PC-3 (cell line): ENCODE measurements around the gene SLC39A11. TPM values are rescaled to one million over a fixed set of nuclear protein-coding genes. Genes with fewer than 3 reads are reported as not detected.

ENCODE experiments used
- ATAC-seq: fragments of 200-7000 bp; cut with Tn5 transposase; 2 replicates; pipeline ENCODE4 v1.9.1; 2020; ENCODE audit warnings: mild to moderate bottlenecking, moderate library complexity
- BruUV-seq: library from RNA; stranded (reverse); fragments of 400-500 nt; replicated peaks from 2 replicates; lab custom pipeline; 2021; lab: Mats Ljungman, UMichigan
- CTCF ChIA-PET: fragments of 300-600 bp; sonication (Branson Sonifier 250); formaldehyde crosslinking; loops from one replicate; lab custom pipeline; 2022; ENCODE audit warnings: antibody characterized with exemption; lab: Charles Lee
- POLR2A ChIA-PET: fragments of 300-600 bp; sonication (Branson Sonifier 250); formaldehyde crosslinking; loops from one replicate; lab custom pipeline; 2022; ENCODE audit warnings: antibody characterized with exemption; ENCODE audit not compliant: unreplicated experiment; lab: Charles Lee
- DNase-seq: peaks from one replicate; pipeline ENCODE4 v3.0.0-alpha.2; 2015
- H2AFZ ChIP-seq: fragments of 300-600 bp; sonication (generic); 2 replicates; pipeline ENCODE4 v1.6.0; 2016; ENCODE audit warnings: antibody characterized with exemption, low read length
- H3F3A ChIP-seq: fragments of 300-600 bp; sonication (generic); one replicate; pipeline ENCODE4 v1.6.0; 2017; ENCODE audit warnings: antibody characterized with exemption, low read length, control low read depth, mild to moderate bottlenecking; ENCODE audit not compliant: unreplicated experiment
- H3K27ac ChIP-seq: fragments of 300-600 bp; sonication (generic); 2 replicates; pipeline ENCODE4 v1.5.1; 2016; ENCODE audit warnings: mild to moderate bottlenecking, low read length
- H3K27me3 ChIP-seq: fragments of 300-600 bp; sonication (generic); 2 replicates; pipeline ENCODE4 v1.6.1; 2016; ENCODE audit warnings: low read length, mixed read lengths
- H3K36me3 ChIP-seq: fragments of 300-600 bp; sonication (generic); 2 replicates; pipeline ENCODE4 v1.6.1; 2016; ENCODE audit warnings: low read depth, mixed run types, low read length, mixed read lengths
- H3K4me1 ChIP-seq: fragments of 300-600 bp; sonication (generic); 2 replicates; pipeline ENCODE4 v1.5.1; 2016; ENCODE audit warnings: low read length; ENCODE audit not compliant: insufficient read depth
- H3K4me2 ChIP-seq: fragments of 300-600 bp; sonication (generic); 2 replicates; pipeline ENCODE4 v1.6.0; 2016; ENCODE audit warnings: low read length
- H3K4me3 ChIP-seq: fragments of 300-600 bp; sonication (generic); 2 replicates; pipeline ENCODE4 v1.5.1; 2016; ENCODE audit warnings: mild to moderate bottlenecking, low read length, mixed read lengths
- H3K79me2 ChIP-seq: fragments of 300-600 bp; sonication (generic); 2 replicates; pipeline ENCODE4 v1.6.1; 2017; ENCODE audit warnings: low read length, mixed read lengths
- H3K9ac ChIP-seq: fragments of 300-600 bp; sonication (generic); 2 replicates; pipeline ENCODE4 v1.6.0; 2016; ENCODE audit warnings: mild to moderate bottlenecking, low read length
- H3K9me2 ChIP-seq: fragments of 300-600 bp; sonication (generic); replicated peaks from 2 replicates; pipeline ENCODE4 v1.6.1; 2016; ENCODE audit warnings: mixed run types, low read length, mixed read lengths
- H3K9me3 ChIP-seq: fragments of 300-600 bp; sonication (generic); 2 replicates; pipeline ENCODE4 v1.6.1; 2016; ENCODE audit warnings: low read length, mixed read lengths
- H4K20me1 ChIP-seq: fragments of 300-600 bp; sonication (generic); 2 replicates; pipeline ENCODE4 v1.6.1; 2016; ENCODE audit warnings: low read length, mixed read lengths
- EZH2 ChIP-seq: fragments of 300-600 bp; sonication (generic); IDR thresholded peaks from one replicate; pipeline ENCODE4 v1.6.1; 2017; ENCODE audit warnings: antibody characterized with exemption, mild to moderate bottlenecking, low read length; ENCODE audit not compliant: unreplicated experiment
- EZH2phosphoT487 ChIP-seq: fragments of 300-600 bp; sonication (generic); IDR thresholded peaks from 2 replicates; pipeline ENCODE4 v1.6.1; 2018; ENCODE audit warnings: mild to moderate bottlenecking, antibody characterized with exemption, low read length, borderline replicate concordance
- intact Hi-C: fragments of 100-400 bp; cut with micrococcal nuclease; formaldehyde crosslinking; loops from 2 replicates; pipeline ENCODE4 v1.9.0; 2023
- total RNA-seq: library from RNA; depleted of rRNA; stranded (reverse); fragments of >200 nt; gene quantifications from 2 replicates; pipeline ENCODE4 v1.2.3, GENCODE V29; 2014
- TF ChIP-seq, protein P1 (sequence below): fragments of 300-600 bp; sonication (generic); conservative IDR thresholded peaks from 2 replicates; pipeline ENCODE4 v1.5.1; 2017; ENCODE audit warnings: antibody characterized with exemption, low read depth, mild to moderate bottlenecking, low read length

Gene SLC39A11
- total RNA-seq, 1 experiment from 2014 or later: 37.7 TPM

DNA sequence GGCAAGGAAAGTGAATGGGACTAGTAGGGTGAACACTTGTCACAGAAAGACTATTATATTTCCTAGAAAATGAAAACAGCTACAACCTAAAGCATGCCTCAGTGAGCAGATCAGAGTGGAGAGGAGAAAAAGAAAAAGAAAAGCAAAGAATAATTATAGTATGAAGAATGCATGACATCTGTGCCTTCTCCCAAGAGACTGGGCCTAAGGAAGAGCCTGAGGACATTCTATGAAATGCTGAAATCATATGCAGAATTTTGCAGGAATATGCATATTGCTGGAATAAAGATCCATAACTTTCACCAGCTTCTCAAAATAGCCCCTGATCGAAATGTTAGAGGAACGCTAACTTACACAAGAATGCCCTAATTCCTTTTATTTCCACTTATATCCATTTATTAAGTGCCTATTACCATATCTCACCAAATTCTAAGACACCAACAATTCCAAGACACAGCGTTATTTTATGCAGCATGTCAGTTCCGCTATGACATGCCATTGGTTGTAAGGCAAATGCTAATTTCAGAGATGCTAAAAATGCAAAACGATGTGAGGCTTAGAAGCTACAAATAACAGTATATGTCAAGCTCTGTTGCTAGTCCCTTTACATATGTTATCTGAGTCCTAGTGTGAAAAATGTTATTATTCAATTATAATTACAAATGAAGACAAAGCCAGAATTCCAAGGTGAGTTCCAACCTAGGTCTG is 171.0 kb downstream of the SLC39A11 start:
- ATAC-seq (no peak), DNase-seq (no peak)
- no peaks in the 10 kb centered on the region for H4K20me1 ChIP-seq
- H3K27ac ChIP-seq: no peak overlapping the region
- H3K9me3 ChIP-seq: no peaks in the 10 kb centered on the region
- TF ChIP-seq, protein P1, sequence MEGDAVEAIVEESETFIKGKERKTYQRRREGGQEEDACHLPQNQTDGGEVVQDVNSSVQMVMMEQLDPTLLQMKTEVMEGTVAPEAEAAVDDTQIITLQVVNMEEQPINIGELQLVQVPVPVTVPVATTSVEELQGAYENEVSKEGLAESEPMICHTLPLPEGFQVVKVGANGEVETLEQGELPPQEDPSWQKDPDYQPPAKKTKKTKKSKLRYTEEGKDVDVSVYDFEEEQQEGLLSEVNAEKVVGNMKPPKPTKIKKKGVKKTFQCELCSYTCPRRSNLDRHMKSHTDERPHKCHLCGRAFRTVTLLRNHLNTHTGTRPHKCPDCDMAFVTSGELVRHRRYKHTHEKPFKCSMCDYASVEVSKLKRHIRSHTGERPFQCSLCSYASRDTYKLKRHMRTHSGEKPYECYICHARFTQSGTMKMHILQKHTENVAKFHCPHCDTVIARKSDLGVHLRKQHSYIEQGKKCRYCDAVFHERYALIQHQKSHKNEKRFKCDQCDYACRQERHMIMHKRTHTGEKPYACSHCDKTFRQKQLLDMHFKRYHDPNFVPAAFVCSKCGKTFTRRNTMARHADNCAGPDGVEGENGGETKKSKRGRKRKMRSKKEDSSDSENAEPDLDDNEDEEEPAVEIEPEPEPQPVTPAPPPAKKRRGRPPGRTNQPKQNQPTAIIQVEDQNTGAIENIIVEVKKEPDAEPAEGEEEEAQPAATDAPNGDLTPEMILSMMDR: no peak
- TF ChIP-seq EZH2phosphoT487 (no peak), EZH2 (no peak)
- ChIA-PET POLR2A (no interaction called here), CTCF (no interaction called here)
- no peaks in the 10 kb centered on the region for H3K9me2 ChIP-seq
- no peaks in the 10 kb centered on the region for H3F3A ChIP-seq
- no peaks in the 10 kb centered on the region for H3K79me2 ChIP-seq
- H3K4me1 ChIP-seq: no peaks in the 10 kb centered on the region
- no peak overlapping the region for H3K4me3 ChIP-seq
- no TSS peak for BruUV-seq
- no peak overlapping the region for H3K9ac ChIP-seq
- H3K4me2 ChIP-seq: no peak overlapping the region
- no peak overlapping the region for H2AFZ ChIP-seq
- intact Hi-C loops: no loop called here
- 0 out of 2 replicates have a peak, but pooled peaks cover 3% of the 10 kb centered on the region for H3K36me3 ChIP-seq
- no peaks in the 10 kb centered on the region for H3K27me3 ChIP-seq

DNA sequence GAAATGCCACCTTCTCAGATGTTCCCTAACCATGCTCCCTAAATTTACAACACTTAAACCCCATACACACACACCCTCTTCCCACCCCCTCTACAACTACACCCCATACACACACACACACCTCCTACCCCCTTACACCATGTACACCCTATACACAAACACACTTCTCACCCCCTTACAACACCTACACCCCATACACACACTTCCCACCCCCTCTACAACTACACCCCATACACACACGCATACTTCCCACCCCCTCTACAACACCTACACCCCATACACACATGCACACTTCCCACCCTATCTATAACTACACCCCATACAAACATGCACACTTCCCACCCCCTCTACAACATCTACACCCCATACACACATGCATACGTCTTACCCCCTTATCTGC is 172.0 kb downstream of the SLC39A11 start:
- H3K27me3 ChIP-seq: no peaks in the 10 kb centered on the region
- no peaks in the 10 kb centered on the region for H3K4me1 ChIP-seq
- H3K36me3 ChIP-seq: 0 out of 2 replicates have a peak, but pooled peaks cover 3% of the 10 kb centered on the region
- H3K4me3 ChIP-seq: no peak overlapping the region
- no peaks in the 10 kb centered on the region for H3F3A ChIP-seq
- ChIA-PET POLR2A (no interaction called here), CTCF (no interaction called here)
- no peaks in the 10 kb centered on the region for H3K79me2 ChIP-seq
- no peak for ATAC-seq
- H3K4me2 ChIP-seq: no peak overlapping the region
- BruUV-seq: no TSS peak
- no peak overlapping the region for H3K9ac ChIP-seq
- H3K9me2 ChIP-seq: no peaks in the 10 kb centered on the region
- H4K20me1 ChIP-seq: no peaks in the 10 kb centered on the region
- H3K9me3 ChIP-seq: no peaks in the 10 kb centered on the region
- no peak for DNase-seq
- H2AFZ ChIP-seq: no peak overlapping the region
- intact Hi-C loops: no loop called here
- TF ChIP-seq EZH2phosphoT487: no peak
- TF ChIP-seq, protein P1: no peak
- TF ChIP-seq EZH2: no peak
- H3K27ac ChIP-seq: no peak overlapping the region

DNA sequence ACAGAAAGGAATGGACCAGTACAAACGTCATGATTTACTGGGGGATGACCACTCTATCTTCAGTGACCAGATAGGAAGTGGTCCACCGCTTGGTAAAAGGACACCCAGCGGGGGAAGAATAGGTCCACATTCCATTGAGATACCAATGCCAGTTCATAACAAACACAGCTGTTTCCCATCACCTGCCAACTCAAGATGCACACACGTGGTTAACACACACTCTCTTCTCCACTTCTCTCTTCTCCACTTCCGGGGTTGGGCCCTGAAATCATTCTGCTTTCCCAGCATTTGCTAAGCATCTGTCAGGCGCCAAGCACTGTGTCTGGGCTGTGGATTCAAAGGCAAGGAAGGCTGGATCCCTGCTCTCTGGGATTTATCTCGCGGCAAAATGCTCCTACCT is 175.5 kb downstream of the SLC39A11 start:
- ATAC-seq (no peak), DNase-seq (no peak)
- H3K27me3 ChIP-seq: no peaks in the 10 kb centered on the region
- POLR2A ChIA-PET: no interaction called here
- H3K4me3 ChIP-seq: no peak overlapping the region
- TF ChIP-seq EZH2phosphoT487: no peak
- no peak for TF ChIP-seq EZH2
- TF ChIP-seq, protein P1: no peak
- peaks cover 10% of the 10 kb centered on the region for H3K4me1 ChIP-seq
- no peaks in the 10 kb centered on the region for H4K20me1 ChIP-seq
- H3F3A ChIP-seq: no peaks in the 10 kb centered on the region
- H3K36me3 ChIP-seq: 0 out of 2 replicates have a peak, but pooled peaks cover 3% of the 10 kb centered on the region
- no peaks in the 10 kb centered on the region for H3K9me3 ChIP-seq
- CTCF ChIA-PET: no interaction called here
- no TSS peak for BruUV-seq
- intact Hi-C loops: no loop called here
- no peaks in the 10 kb centered on the region for H3K79me2 ChIP-seq
- H3K9ac ChIP-seq: no peak overlapping the region
- no peak overlapping the region for H3K4me2 ChIP-seq
- H2AFZ ChIP-seq: no peak overlapping the region
- H3K9me2 ChIP-seq: no peaks in the 10 kb centered on the region
- no peak overlapping the region for H3K27ac ChIP-seq
